Heart left ventricle (tissue), 16 donors: ENCODE measurements around the gene DSTN. TPM values are rescaled to one million over a fixed set of nuclear protein-coding genes. Genes with fewer than 3 reads are reported as not detected.

ENCODE experiments used
- ATAC-seq, 4 donors: fragments of 200-7000 bp; cut with Tn5 transposase; one replicate each; pipeline ENCODE4 v1.9.1; 2020 to 2022; ENCODE audit warnings: moderate library complexity in 4 of 4, mild to moderate bottlenecking in 3 of 4, moderate number of reproducible peaks in 1 of 4
- DNase-seq, 5 donors: peaks; one replicate each; pipeline ENCODE4 v3.0.0-alpha.2; 2020
- H3K27ac ChIP-seq, 12 donors: fragments of 200-600 bp; sonication (generic) in 4 of 12; one replicate each; pipeline versions ENCODE4 v1.5.0 to v1.8.0; 2016 to 2022; ENCODE audit warnings: mild to moderate bottlenecking in 2 of 12
- H3K27me3 ChIP-seq, 9 donors: fragments of 200-600 bp; sonication (generic) in 2 of 9; one replicate each; pipeline versions ENCODE4 v1.5.1 to v1.8.0; 2016 to 2022; ENCODE audit warnings: mild to moderate bottlenecking in 3 of 9
- H3K36me3 ChIP-seq, 9 donors: fragments of 200-600 bp; sonication (generic) in 2 of 9; one replicate each; pipeline versions ENCODE4 v1.5.0 to v1.8.0; 2018 to 2022; ENCODE audit warnings: mild to moderate bottlenecking in 2 of 9
- H3K4me1 ChIP-seq, 12 donors: fragments of 200-600 bp; sonication (generic) in 4 of 12; one replicate each; pipeline versions ENCODE4 v1.5.0 to v1.8.0; 2016 to 2022; ENCODE audit warnings: mild to moderate bottlenecking in 3 of 12
- H3K4me3 ChIP-seq, 12 donors: fragments of 200-600 bp; sonication (generic) in 4 of 12; one replicate each; pipeline versions ENCODE4 v1.5.0 to v1.8.0; 2017 to 2022; ENCODE audit warnings: mild to moderate bottlenecking in 9 of 12, moderate library complexity in 4 of 12
- H3K9me3 ChIP-seq, 12 donors: fragments of 200-600 bp; sonication (generic) in 4 of 12; one replicate each; pipeline versions ENCODE4 v1.5.0 to v1.8.0; 2016 to 2022; ENCODE audit warnings: mild to moderate bottlenecking in 1 of 12
- CTCF ChIP-seq, 12 donors: fragments of 200-600 bp; sonication (generic) in 4 of 12; IDR thresholded peaks; one replicate each; pipeline versions ENCODE4 v1.5.0 to v1.8.0; 2018 to 2022; ENCODE audit warnings: antibody characterized with exemption in 12 of 12, mild to moderate bottlenecking in 5 of 12
- POLR2A ChIP-seq, 2 donors: fragments of 450-650 bp; IDR thresholded peaks; one replicate each; pipeline ENCODE4 v1.6.1; 2017; ENCODE audit warnings: antibody characterized with exemption in 2 of 2, mild to moderate bottlenecking in 2 of 2, moderate library complexity in 2 of 2
- WGBS, 4 donors: extraction: QIAGEN DNeasy Blood & Tissue Kit in 2 of 4; methylation state at CpG; one replicate each; pipeline versions ENCODE4 v1.1.5 to v1.1.7; 2013 to 2018; 5-methylcytosine and 5-hydroxymethylcytosine counted together
- intact Hi-C, 10 donors: fragments of 100-400 bp; cut with DNase I; formaldehyde crosslinking; loops; one replicate each; pipeline versions ENCODE4 v1.11.1 to v1.14.2; 2022
- polyA plus RNA-seq, 2 donors: library from polyadenylated mRNA; stranded (reverse); fragments of 200-250 nt; gene quantifications; one replicate each; pipeline ENCODE4 v1.2.3, GENCODE V29; 2013
- total RNA-seq, 9 donors: library from RNA; depleted of rRNA in 2 of 9; stranded (reverse); fragments of >200 nt in 2 of 9; fragmentation: NEBNext Ultra II Directional in 3 of 9; extraction: Animal tissue kit (Norgen Biotek cat#: 25700) in 3 of 9; gene quantifications; one replicate each; pipeline versions ENCODE4 v1.1.0 to v1.2.4, GENCODE V29; 2016 to 2023
- donor health status: ischemic (EF 13 %, LVEDD 7.1; RV severe dilation, severe dysfunction).
- donor health status: healthy with polysubstance abuse.
- donor health status: DM: no; HTN: yes; CAD: no.
- donor health status: DM: no; HTN: no; CAD: no.
- donor health status: ischemic (EF 25% LVEDD 6.9; RV normal size, moderate dysfunction).
- donor health status: ischemic (EF 25% LVEDD 5.7; RV mildly dilated, moderate dysfunction).
- donor health status: healthy.
- donor health status: DM: yes; HTN: yes; CAD: no.
- donor health status: ischemic (EF 35%, LVEDD 5.7; RV mildly dilated, moderate dysfunction).
- donor health status: nonischemic (EF 11% LVEDD 7.7; RV severe dilation, severe dysfunction).
- donor health status: DM: yes; HTN: yes; CAD: no.
- donor health status: PGD.
- donor health status: ischemic (EF 29% LVEDD 5.4; RV normal size, mild dysfunction).
- donor health status: nonischemic (EF 23%, LVEDD 6.1; RV moderate dilation, normal function).

The DSTN gene
- total and polyA plus RNA-seq, 11 donors: 447 to 738 (median 546) TPM

- Histone ChIP-seq H3K4me1 (peaks cover 0 to 81% (median 63%) of the 10 kb centered on the region in 12 donors), H3K27me3 (no peaks in the 10 kb centered on the region), H3K27ac (peak overlapping the region in 1 of 12 donors; percentile 11), H3K36me3 (peaks cover 0 to 42% (median 8%) of the 10 kb centered on the region in 9 donors), H3K9me3 (no peaks in the 10 kb centered on the region), H3K4me3 (no peak overlapping the region)
- DNase-seq (peak in 2 of 5 donors; percentile 3 to 10), ATAC-seq (no peak)
- 66 to 72% (median 68%) methylated on average over 11 of the region's 11 CpGs for WGBS, 4 donors
- intact Hi-C loops: loop anchor here in 1 of 10 donors (10.0 kb wide), 1 partner anchor 254 kb away; no protein-coding TSS in a partner anchor
- TF ChIP-seq CTCF (IDR thresholded peaks at IDR 0.05) (no peak), POLR2A (IDR thresholded peaks at IDR 0.05) (no peak)
These were observed 81.4 kb downstream of the DSTN start for GRCh38 chr20:17651129-17651759.

GRCh38 chr20:17651760-17652388, 82.0 kb downstream of the DSTN start:
- ATAC-seq: no peak
- TF ChIP-seq CTCF (IDR thresholded peaks at IDR 0.05): no peak
- TF ChIP-seq POLR2A (IDR thresholded peaks at IDR 0.05): no peak
- Histone ChIP-seq H3K27me3 (no peaks in the 10 kb centered on the region), H3K4me1 (peaks cover 0 to 75% (median 58%) of the 10 kb centered on the region in 12 donors), H3K27ac (no peak overlapping the region), H3K9me3 (no peaks in the 10 kb centered on the region), H3K4me3 (no peak overlapping the region), H3K36me3 (peaks cover 0 to 48% (median 8%) of the 10 kb centered on the region in 9 donors)
- WGBS, 4 donors: 82 to 90% (median 86%) methylated on average over 1 to 2 of the region's 2 CpGs
- intact Hi-C loops: loop anchor here in 1 of 10 donors (10.0 kb wide), 1 partner anchor 253 kb away; no protein-coding TSS in a partner anchor
- peak in 1 of 5 donors; percentile 16 for DNase-seq

GRCh38 chr20:17652411-17652810, 82.5 kb downstream of the DSTN start:
- ATAC-seq (no peak), DNase-seq (peak in 1 of 5 donors; percentile 20)
- Histone ChIP-seq H3K36me3 (peaks cover 0 to 53% (median 8%) of the 10 kb centered on the region in 9 donors), H3K27ac (no peak overlapping the region), H3K4me3 (no peak overlapping the region), H3K27me3 (no peaks in the 10 kb centered on the region), H3K9me3 (no peaks in the 10 kb centered on the region), H3K4me1 (peaks cover 0 to 69% (median 52%) of the 10 kb centered on the region in 12 donors)
- intact Hi-C loops: loop anchor here in 1 of 10 donors (10.0 kb wide), 1 partner anchor 252 kb away; no protein-coding TSS in a partner anchor
- 82 to 90% (median 86%) methylated on average over 10 of the region's 10 CpGs for WGBS, 4 donors
- TF ChIP-seq CTCF (IDR thresholded peaks at IDR 0.05) (no peak), POLR2A (IDR thresholded peaks at IDR 0.05) (no peak)
